Astrocyte (in vitro differentiated cells and primary cell): ENCODE data around the gene APEX1.

Experiments used
- EZH2 ChIP-seq: IDR thresholded peaks from 2 replicates; pipeline ENCODE4 v1.6.1; 2012; ENCODE audit warnings: mild to moderate bottlenecking, low read length, inconsistent platforms; ENCODE audit not compliant: insufficient read depth
- TF ChIP-seq, protein P1 (sequence below): IDR thresholded peaks from 2 replicates; pipeline ENCODE4 v1.5.1; 2011; ENCODE audit warnings: low read depth, mild to moderate bottlenecking, inconsistent platforms, low read length, moderate library complexity; ENCODE audit not compliant: insufficient read depth

DNA sequence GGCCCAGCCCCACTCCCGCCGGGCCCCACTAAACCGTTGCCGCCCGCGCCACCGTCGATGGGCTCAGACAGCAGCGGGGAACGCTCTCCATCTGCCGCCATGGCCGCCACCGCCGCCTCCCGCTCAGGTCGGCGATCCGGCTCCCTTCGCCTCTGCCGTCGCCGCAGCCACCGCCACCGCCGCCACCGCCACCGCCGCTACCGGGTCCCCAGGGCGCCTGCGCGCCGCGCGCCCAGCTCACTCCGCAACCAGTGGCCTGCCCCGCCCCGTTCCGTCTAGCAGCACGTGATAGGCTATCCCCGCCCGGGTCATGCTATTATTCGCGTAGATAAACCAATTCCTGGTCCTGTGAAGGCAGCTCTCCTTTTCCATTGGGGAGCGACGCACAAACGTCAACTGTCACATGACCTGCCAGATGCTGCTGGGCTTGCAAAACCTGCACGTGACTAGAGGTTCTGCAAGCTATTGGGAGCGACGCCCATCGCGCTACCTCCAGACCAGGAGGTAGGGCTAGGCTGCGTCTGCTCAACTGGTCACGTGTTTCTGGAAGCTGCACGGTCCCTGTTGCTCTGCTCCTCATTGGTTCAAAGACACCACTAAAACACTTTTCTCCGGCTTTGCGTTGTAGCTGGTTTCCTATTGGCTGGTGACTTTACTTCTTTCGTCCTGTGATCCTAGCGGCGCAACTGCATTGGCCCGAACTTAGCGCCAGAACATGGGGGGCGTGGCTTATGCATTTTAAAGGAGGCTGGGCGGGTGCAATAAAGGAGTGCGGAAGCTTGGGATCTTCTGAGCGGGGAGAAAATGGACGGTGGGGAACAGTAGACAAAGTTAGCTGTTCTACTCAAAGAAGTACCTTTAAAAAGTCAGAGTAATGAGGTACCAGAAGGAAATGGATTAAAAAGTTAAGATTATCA is 6.5 kb downstream of the APEX1 start, which contains the start of gene PIP4P1:
- TF ChIP-seq, protein P1, sequence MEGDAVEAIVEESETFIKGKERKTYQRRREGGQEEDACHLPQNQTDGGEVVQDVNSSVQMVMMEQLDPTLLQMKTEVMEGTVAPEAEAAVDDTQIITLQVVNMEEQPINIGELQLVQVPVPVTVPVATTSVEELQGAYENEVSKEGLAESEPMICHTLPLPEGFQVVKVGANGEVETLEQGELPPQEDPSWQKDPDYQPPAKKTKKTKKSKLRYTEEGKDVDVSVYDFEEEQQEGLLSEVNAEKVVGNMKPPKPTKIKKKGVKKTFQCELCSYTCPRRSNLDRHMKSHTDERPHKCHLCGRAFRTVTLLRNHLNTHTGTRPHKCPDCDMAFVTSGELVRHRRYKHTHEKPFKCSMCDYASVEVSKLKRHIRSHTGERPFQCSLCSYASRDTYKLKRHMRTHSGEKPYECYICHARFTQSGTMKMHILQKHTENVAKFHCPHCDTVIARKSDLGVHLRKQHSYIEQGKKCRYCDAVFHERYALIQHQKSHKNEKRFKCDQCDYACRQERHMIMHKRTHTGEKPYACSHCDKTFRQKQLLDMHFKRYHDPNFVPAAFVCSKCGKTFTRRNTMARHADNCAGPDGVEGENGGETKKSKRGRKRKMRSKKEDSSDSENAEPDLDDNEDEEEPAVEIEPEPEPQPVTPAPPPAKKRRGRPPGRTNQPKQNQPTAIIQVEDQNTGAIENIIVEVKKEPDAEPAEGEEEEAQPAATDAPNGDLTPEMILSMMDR, result no peak
- peak; percentile 71 for TF ChIP-seq EZH2
